ENCODE measurements around the gene TIAM1.

Gene TIAM1

DNA sequence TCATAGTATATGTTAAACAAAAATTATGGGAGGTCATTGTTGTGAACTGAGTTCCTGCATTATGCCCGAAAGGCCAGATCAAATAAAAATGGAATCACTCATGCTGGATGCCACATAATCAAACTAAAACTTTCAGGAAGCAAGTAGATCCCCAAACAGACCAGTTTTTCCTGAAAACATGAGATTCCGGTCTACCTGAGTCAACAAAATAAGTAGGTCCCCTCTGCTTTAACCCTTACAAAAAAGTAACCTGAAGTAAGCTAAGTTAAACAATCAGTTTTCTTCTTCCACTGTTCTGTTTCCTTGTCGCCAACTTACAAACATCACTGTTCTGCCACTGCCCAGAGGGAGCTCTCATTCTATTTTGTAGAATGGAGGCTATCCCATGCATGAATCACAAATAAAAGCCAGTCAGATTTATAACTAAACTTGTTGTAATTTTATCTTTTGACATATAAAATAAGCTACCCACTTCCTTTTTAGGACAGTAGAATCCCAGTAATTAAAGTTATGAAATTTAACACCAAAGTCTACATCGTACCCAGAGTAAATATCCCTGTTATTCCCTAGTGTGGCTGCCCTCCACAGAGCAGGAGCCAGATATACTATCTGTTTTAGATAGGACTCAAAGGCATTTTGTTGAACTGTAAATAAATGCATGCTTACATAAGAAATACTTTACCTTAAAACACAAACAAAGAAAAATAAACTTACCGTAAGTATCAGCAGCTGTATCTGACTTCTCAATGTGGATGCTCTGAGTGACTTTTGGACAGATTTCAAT lies 149.4 kb downstream of the TIAM1 start:
- DNase-seq: no peak

DNA sequence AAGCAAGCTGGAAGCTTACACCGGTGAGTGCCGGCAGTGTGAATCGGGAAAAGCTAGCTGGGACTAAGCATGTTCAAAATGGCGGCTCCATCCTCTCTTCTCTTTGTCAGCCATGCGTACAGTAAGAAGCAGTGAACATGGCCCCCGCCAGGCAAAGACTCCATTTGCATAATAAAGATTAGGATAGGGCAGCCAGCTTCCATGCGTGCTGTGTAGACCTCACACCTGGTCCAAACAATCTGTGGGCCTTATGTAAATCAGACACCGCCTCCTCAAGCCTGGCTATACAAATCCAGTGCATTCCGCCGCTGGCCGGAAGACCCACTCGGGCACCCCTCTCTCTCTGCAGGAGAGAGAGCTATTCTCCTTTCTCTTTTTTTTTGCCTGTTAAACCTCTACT lies 150.3 kb downstream of the TIAM1 start:
- DNase-seq: no peak

DNA sequence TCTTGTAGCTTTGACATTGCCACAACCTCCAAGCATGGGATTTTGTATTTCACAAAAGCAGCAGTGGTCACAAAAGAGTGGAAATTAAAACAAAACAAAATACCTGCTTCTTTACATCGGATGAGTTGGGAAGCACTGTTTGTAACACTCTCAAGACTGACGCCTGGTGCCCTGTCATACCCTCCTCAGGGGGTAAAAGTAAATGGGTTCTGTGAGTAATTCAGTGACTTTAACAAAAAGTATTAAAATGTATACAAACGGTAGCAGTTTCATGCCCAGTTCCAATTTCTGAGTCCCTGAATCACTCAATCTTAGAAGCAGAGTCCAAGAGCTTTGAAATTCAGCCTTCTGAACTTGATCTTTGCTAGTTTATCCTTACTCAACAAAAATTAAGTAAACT lies 152.5 kb downstream of the TIAM1 start:
- no peak for DNase-seq

DNA sequence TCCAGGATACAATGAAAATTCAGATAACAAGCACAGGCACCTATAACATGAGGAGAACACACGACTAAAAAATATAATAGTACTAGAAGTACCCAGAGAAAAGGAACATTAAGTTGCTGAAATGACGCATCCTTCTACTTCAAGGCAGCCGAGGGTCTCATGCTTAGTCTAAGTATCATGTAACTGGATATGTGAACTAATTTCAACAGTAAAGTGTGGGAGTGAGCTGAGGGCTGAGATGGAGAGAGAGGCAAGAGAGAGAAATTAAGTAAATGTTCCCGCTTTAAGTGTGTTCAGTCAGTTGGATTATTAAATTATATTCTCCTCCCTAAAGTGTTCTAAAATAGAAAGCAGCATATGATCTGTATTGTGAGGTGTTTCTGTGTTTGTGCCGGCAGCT lies 153.5 kb downstream of the TIAM1 start:
- no peak for DNase-seq

DNA sequence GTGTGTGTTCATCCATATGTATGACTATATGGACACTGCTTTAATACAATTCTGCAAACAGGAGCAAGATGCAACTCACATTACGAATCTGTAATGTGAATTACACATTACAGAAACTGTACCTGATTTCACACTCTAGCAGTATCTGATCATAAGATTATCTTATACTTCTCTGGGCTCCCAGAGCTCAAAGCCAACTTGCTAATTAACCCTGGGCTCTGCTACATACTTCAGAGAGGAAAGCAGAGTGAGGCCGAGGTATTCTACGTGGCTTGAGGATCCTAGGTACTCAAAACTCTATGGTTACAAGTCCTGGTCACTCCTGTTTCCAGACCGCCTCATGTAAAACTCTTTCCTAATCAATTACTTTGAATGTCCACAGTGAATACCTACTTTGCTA lies 156.6 kb downstream of the TIAM1 start:
- no peak for DNase-seq

DNA sequence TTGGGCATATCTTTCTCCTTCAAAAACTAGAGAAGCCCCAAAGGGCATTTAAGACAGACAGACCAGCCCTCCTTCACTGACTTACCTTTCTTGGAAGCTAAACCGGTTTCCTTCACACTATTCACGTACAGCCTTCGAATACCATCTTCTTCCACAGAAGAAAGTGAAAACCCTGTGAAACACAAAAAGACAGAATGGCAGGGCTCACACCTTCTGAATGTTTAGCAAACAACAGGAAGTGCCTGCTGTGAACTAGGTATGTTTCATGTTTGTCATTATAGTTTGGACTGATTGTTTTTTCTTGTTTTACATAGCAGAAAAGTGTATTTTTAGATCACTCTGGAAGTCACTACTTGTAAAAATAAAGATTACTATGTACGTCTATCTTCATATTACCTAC lies 157.1 kb downstream of the TIAM1 start:
- DNase-seq: no peak

DNA sequence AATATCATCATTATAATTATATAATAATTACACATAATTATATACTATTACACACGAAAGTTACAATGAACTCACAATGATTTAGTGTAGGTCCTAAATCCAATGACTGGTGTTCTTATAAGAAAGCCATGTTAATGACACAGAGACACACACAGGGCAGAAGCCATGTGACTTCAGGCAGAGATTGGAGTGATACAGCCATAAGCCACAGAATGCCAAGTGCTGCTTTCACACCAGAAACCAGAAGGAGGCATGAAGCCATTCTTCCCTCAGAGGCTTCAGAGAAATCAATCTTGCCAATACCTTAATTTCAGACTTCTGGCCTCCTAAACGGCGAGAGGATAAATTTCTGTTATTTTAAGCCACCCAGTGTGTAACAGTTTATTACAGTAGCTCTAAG lies 158.4 kb downstream of the TIAM1 start:
- no peak for DNase-seq

DNA sequence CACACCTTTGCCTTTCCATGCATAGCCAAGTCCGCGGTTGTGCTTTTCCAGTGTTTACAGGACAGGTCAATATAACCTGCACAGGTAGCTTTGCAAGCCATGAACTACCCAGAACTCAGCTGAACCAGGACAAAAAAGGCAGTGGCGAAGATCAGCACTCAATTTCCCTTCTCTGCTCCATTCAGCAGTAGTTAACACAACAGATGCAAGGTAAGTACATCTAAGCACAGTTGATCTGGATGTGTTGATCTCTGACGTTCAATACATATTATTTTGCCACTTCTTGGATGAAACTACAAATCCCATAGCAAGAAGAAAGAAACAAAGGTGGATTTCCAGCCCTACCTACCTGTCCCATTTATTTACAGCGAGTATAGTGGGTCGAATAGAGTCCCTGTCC lies 159.2 kb downstream of the TIAM1 start:
- no peak for DNase-seq

DNA sequence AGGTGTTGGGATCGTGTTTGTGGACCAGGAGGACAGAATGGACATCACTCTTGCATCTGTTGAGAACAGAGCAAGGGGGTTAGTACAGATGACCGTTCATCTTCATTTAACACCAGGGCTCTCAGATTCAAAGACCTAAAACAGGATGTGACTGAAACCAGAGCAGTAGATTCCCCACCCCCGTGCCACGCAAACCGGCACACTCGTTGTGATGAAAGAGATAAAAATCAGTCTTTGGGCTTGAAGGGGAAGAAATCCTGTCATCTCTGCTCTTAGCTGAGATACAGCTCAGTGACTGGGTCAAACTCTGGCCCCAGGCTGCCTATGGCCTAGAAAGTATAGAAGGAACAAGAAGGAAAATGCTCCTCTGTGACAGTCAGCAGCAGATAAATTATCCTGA lies 159.6 kb downstream of the TIAM1 start:
- no peak for DNase-seq

DNA sequence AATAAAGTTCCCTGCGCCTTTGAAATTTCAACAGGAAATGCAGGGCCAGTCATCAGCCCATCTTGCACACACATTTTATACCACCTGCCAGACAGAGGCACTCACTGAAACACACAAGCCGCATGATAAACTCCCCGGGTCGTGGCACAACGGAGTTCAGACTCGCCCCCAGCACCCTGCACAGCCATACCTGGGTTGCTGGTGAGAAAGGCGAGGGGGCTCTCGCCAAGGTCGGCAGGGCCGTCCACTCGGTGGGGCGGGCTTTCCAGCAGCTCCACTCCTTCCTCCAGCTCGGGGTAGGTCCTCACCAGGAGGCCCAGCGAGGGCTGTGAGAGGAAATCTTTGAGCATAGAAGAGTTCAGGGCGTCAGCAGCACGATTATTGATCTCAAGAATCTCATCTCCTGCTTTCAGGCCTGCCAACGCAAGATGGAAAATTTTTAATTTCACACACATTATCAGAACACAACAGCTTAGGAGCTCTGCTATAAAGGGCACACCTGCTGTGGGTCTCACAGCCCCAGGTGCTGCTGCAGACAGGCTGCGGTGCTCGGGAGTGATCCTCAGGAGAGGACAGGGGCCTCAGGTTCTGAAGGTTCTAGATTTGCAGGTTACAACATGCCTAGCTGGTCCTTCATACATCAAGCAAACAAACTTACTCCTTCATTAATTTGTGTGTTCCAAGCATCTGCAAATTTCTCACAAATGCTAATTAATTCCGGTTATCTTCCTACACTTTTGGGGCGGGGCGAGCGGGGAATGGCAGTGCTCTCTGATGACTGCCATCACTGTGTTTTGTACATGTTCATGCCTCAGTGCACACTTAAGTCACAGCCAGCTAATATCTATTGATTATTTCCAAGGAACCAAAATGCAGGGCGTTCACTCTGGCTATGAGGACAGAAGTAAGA lies 161.6 kb downstream of the TIAM1 start:
- DNase-seq: no peak

DNA sequence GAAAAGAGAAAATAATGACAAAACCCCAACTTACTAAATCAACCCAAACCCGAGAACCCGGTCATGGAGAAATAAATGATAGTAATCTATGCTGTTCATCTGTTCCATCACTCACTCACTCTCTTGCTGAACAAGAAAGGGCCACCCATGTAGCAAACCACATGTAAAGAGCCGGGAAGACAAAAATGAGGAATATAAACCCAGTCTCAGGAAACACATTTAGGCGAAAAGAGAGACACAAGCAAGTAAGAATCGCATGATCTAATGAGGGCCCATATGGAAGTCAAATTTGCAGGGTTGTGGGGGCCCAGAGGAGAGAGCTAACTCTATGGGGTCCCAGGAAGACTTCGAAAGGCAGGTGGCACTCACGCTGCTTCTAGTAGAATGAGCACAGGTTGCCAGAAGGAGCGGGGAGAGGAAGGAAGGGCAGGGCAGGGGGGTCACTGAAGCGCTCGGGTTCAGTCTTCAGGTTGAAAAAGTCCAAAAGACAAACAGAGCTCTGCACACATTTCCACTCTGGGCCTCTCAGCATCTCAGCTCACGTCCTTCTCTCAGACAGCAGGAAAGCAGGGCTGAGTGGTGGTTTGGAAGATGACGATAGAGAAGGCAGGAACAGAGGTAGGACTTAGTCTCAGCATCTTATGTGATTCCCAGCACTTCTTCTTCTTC lies 162.8 kb downstream of the TIAM1 start:
- DNase-seq: no peak

DNA sequence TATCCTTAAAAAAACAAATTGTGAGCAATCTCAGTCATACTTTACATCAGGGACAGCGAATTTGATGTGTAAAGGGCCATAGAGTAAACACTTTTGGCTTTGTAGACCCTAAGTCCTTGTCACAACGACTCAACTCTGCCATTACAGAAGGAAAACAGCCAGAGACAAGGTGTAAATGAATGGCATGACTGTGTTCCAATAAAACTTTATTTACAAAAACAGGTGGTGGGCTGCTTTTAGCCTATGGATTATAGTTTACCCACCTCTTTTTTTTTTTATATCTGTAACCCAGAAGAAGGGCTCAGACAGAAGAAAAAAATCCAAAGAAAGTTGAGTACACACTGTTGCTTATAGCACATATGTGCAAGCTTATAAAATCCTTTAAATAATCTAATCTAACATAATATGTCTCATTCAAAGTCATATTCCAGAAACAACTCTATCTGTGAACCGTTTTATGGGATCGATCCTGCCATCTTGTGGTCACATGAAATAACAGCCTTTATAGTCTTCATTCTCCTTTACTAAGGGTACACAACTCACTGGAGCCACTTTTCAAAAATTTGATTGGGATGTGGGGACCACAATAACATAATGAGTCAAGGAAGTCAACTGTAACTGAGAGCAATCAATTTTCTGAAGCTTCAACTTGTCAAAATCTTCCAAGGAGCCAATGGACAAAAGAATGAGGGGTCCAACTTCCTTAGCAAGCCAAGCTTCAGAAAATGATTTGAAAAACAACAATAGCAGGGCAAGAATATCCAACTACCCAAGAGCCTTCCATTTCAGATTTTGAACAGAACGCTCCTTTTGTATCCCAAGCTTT lies 163.6 kb downstream of the TIAM1 start:
- peak; percentile 12 to 22 for DNase-seq

DNA sequence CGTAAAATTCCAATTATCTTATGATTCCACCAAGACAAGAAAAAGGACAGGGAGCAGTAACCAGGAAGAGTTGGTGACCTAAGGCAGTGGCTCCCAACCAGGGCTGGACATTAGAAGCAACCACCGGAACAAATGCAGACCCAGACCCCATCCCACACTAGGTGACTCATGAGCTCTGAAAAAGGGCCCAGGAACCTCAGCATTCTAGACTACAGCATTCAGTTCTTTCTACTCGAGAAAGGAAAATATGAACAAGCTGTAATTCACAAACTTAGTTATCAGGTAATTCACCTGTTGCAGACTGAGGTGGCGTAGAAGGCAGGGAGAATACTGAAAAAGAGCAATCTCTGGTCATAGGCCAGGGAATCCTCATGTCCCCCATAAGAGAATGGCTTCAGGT lies 167.3 kb downstream of the TIAM1 start:
- DNase-seq: no peak

DNA sequence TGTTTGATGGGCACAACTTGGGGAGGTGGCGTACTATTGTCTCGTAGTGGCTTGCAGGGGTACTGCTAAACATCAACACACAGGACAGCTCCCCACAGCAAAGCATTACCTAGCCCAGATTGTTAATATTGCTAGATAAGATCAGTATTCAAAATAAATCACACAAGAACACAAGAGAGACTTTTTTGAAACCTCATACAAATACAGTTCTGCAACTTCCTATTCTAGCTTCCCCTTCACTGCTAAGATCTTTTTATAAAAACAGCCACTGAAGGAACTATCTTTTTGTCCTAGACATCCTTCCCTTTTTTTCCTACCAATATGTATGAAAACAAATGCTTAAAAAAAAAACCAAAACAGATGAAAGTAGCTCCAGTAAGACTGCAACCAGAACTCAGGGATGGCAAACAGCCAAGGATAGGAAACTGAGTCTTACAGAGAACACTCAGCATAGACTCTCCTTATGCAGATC lies 167.9 kb downstream of the TIAM1 start:
- DNase-seq: no peak

DNA sequence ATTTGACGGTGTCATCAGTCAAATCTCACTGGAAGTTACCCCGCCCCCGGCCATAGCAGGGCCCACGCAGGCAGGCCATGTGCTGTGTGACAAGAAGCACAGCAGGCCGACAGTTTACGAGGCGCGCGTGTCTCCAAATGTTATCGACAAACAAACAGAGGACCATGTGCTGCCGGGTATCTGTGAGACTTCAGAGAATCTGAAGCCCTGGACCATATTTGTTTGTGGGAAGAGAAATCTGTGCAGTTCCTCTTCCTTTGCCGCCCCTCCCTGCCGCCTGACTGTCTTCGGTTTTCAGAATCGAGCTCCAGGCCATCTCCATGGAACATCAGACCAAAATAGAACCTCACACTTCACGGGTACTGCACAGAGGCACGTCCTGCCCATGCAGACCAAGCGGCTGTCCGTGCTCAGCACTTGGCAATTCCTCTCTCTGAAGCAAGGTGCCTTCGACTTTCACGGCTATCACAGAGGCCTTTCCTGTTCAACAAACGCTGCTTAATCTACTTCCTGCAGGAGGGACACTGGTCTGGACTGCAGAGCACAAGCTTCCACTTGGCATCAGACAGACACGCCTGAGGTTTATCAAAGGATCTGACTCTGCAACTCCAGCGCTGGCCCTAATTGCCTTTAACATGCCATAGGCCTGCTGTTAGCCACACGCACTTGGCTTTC lies 170.0 kb downstream of the TIAM1 start:
- no peak for DNase-seq

DNA sequence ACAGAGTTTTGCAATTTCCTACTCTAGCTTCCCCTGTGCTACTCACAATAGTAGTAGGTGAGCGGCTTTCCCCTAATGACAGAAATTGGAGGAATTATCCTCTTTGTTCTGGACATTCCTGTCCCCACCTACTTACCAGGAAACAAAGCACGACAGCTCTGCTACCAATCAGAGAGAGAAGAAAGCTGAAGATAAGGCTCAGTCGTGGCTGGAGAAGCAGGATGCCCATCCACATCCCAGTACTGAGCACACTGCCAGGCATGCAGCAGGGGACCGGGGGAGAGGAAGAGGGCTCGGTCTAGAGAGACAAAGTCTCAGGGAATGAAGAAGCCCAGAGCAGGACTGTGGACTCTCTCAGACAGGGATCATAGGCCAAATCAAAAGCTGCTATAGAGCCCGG lies 171.7 kb downstream of the TIAM1 start:
- no peak for DNase-seq

DNA sequence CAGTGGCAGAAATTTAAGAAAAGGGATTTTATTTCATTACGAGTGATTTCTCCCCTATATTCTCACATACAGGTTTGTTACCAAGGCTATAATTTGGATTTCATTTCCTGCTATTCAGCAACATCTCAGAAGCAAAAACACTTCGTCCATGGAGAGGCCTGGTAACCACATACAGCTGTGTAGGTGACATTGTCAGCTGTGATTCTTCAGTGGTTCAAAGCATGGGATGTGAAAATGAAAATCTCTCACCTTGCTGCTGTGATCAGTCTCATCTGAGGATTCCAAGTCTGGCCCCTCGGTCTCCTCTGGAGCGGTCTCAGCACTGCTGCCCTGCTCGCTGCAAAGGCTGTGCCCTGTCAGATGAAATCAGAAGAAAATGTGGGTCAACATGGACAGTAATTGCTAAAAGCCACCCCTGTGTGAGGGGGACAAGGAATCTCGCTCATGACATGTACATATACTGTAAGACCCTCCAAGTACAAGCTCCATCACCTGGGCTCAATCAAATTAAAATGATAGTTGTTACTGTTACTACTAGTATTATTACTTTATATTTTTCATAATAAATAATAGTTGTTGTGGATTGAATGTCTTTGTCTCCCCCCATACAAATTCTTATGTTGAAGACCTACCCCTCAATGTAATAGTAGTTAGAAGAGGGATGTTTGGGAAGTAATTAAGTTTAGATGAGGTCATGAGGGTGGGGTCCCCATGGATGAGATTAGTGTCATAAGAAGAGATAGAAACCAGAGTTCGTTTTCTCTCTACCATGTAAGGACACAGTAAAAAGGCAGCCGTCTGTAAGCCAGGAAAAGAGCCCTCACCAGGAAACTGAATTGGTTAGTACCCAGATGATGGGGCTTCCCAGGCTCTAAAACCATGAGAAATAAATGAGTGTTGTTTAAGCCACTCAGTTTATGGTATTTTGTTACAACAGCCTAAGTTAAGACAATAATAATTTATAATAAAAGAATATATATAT lies 179.1 kb downstream of the TIAM1 start:
- DNase-seq: no peak

DNA sequence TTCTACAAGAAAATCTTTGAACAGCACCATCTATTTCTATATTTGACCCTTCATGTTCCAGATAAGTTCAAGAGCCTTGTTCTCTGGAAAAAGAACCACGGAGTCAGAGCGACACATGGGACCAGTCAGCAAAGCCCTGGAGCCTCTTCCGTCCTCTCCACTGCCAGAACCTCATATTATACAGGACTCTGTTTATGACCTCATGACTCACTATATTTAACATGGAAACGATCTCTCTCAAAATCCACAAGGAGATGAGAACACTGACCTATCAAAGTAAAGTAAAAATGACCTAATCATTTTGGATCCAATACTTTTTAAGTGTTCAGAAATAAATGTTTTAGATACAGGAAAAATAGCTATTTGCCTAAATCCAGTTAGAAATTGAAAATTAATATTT lies 181.2 kb downstream of the TIAM1 start:
- no peak for DNase-seq

DNA sequence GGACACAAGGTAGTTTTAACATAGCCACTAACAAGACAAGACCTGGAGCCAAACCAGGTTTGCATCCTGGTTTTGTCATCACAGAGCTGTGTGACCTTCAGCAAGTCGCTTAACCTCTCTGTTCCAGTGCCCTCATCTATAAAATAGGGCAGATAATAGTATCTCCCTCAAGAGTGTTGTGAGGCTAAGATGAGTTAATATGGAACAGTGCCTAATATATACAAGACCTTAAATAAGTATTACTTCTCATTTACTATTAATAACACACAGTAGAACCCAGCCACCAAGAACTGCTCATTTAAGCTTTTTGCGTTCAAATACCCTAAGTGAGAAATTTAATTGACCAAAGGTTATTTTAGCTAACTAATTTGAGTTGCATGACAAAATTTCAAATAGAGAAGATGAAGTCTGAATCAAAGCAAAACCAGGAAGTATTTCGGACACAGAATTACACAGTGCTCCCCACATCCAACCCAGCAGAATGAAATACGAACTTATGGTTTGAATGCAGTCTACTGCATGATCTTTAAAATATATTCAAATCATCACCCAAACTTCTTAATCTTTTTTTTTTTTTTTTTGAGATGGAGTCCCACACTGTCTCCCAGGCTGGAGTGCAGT lies 181.9 kb downstream of the TIAM1 start:
- DNase-seq: no peak

DNA sequence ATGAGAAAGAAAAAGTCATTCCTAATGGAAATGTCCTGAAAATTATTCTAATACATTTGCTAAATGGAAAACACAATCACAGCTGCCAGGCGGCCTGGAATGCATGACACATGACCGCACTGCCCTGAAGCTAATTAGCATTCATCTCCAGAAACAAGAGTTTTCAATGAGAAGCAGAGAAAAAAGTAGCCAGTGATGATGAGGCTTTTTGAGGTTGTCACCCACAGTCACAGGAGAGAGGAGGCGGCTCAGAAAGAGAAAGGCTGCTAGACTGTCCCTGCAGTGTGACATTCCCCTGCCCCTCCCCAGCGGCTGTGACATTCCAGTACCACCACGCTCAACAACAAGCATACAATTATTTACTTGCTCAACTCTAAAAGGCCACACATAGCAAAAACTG lies 182.9 kb downstream of the TIAM1 start:
- DNase-seq: no peak

All from SHP77 (cell line).